ENCODE results near the gene PIP5K1C. TPM values are rescaled to one million over a fixed set of nuclear protein-coding genes. Genes with fewer than 3 reads are reported as not detected.

PIP5K1C gene
- total RNA-seq, 3 donors from 2014 or later: 14.6 to 15.7 (median 15.7) TPM

DNA sequence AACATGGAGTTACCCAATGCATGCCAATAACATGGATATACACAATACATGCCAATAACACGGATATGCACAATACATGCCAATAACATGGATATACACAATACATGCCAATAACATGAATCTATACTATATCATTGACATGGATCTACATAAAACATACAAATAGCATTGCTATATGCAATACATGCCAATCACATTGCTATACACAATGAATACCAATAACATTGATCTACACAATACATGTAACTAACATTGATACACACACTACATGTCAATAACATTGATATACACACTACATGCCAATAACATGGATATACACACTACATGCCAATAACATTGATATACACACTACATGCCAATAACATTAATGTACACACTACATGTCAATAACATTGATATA is 932 bp upstream of the PIP5K1C start:
- no peaks in the 10 kb centered on the region for H3K36me3 ChIP-seq
- TF ChIP-seq POLR2A (IDR thresholded peaks at IDR 0.05): no peak
- TF ChIP-seq, protein P1, sequence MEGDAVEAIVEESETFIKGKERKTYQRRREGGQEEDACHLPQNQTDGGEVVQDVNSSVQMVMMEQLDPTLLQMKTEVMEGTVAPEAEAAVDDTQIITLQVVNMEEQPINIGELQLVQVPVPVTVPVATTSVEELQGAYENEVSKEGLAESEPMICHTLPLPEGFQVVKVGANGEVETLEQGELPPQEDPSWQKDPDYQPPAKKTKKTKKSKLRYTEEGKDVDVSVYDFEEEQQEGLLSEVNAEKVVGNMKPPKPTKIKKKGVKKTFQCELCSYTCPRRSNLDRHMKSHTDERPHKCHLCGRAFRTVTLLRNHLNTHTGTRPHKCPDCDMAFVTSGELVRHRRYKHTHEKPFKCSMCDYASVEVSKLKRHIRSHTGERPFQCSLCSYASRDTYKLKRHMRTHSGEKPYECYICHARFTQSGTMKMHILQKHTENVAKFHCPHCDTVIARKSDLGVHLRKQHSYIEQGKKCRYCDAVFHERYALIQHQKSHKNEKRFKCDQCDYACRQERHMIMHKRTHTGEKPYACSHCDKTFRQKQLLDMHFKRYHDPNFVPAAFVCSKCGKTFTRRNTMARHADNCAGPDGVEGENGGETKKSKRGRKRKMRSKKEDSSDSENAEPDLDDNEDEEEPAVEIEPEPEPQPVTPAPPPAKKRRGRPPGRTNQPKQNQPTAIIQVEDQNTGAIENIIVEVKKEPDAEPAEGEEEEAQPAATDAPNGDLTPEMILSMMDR (IDR thresholded peaks at IDR 0.05): no peak
- no peak for TF ChIP-seq POLR2AphosphoS5 (IDR thresholded peaks at IDR 0.05)
- no peak for DNase-seq (ENCODE audit: low spot score in 2 of 2)
- peaks cover 3 to 5% of the 10 kb centered on the region in 2 donors for H3K4me1 ChIP-seq
- H3K27me3 ChIP-seq: no peaks in the 10 kb centered on the region
- no peak overlapping the region for H3K27ac ChIP-seq
- no peak overlapping the region for H3K4me3 ChIP-seq
- no peaks in the 10 kb centered on the region for H3K9me3 ChIP-seq
- intact Hi-C loops (cut with DNase I; ENCODE audit: low total_unique reads): no loop called here

DNA sequence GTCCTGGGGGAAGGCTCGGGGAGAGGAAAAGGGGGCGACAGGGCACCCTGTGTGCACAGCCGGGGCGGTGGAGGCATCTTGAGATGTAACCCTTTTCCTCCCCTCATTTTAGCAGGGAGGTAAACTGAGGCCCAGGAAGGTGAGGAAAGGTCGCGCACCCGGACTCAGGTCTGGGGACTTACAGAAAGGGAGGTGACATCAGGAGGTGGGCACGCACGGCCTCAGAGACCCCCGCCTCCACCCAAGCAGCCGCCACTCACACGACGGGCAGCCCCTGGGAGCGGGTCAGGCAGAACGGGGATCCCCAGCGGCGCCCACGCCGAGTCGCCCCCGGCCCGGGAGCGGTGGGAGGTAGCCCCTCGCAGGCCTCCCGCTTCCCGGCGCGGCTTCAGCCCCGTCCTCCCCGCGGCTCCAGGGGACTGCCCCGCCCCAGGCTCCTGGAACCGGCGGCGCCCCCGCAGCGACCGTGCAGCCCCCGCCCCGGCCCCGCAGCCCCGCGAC is 477 bp downstream of the PIP5K1C start:
- Histone ChIP-seq H3K4me3 (peak overlapping the region; percentile 91 to 99 (median 92)), H3K27ac (peak overlapping the region; percentile 71 to 90), H3K9me3 (no peaks in the 10 kb centered on the region), H3K36me3 (no peaks in the 10 kb centered on the region), H3K4me1 (peaks cover 3 to 5% of the 10 kb centered on the region in 2 donors), H3K27me3 (no peaks in the 10 kb centered on the region)
- TF ChIP-seq POLR2A (IDR thresholded peaks at IDR 0.05) (no peak), POLR2AphosphoS5 (IDR thresholded peaks at IDR 0.05) (no peak)
- TF ChIP-seq, protein P1 (IDR thresholded peaks at IDR 0.05): no peak
- DNase-seq (ENCODE audit: low spot score in 2 of 2): no peak
- intact Hi-C loops (cut with DNase I; ENCODE audit: low total_unique reads): loop anchor here (1.0 kb wide), 1 partner anchor 33 kb away; no protein-coding TSS in a partner anchor

DNA sequence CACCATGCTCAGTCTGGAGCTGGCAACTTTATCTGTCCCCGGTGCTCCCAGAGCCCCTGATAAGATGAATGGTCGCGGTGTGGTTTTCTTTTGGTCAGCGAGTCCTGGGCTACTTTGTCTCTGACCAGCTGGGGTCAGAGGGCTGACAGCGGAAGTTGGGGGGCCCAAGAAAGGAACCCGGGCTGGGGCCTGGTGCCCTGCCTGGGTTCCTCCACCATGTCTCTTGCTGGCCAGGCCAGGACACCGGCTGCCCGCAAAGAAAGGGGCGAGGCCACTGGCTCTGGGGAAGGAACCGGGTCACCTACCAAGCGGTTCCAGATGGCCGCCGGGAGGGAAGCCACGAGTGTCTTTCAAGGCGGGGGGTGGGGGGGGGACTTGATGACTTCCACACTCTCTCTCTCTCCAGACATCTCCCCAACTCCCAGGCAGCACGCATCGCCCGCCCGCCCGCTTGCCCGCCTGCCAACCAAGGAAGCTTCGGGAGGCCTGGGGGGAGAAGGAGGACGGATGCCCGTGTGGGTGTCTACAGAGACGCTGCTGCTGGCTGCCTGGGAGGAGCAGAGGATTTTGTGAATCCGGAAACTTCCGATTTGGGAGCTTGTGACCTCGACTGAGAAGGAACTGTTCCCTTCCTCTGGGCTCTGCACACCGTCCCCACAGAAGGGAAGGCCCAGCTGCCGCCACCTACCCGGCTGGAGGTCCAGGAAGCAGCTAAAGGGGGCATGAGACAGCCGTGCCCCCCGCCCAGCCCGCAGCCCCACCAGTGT is 1.1 kb downstream of the PIP5K1C start:
- Histone ChIP-seq H3K9me3 (no peaks in the 10 kb centered on the region), H3K4me3 (peak overlapping the region; percentile 91 to 99 (median 92)), H3K4me1 (peaks cover 3 to 5% of the 10 kb centered on the region in 2 donors), H3K27ac (peak overlapping the region; percentile 71 to 90), H3K36me3 (no peaks in the 10 kb centered on the region), H3K27me3 (no peaks in the 10 kb centered on the region)
- TF ChIP-seq POLR2AphosphoS5 (IDR thresholded peaks at IDR 0.05): peak in 1 of 3 donors; percentile 16
- TF ChIP-seq, protein P1 (IDR thresholded peaks at IDR 0.05): no peak
- intact Hi-C loops (cut with DNase I; ENCODE audit: low total_unique reads): loop anchor here (1.0 kb wide), 1 partner anchor 33 kb away; no protein-coding TSS in a partner anchor
- DNase-seq (ENCODE audit: low spot score in 2 of 2): no peak

DNA sequence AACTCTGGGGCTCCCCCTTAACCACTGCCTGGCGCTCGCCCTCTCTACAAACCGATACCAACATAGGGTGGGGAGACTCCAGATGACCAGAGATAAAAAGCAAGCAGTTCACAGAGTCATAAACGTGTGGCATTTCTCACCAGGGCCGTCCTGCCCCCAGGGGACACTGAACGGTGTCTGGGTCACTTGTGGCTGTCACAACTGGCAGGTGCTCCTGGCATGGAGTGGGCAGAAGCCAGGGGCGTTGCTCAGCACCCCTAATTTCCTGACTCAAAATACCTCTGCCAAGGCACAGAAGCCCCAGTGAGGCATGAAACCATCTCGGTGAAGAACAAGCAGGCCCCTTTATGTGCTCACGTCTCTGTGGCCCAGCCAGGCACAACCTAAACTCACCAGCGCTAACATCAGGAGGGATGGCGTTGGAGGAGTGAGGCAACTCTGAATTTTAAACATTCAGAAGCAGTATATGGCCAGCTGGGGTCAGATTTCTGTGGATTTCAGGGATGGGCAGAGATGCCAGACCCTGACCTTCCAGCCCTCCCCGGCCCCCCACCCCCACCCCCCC is 1.8 kb downstream of the PIP5K1C start:
- peaks cover 3 to 5% of the 10 kb centered on the region in 2 donors for H3K4me1 ChIP-seq
- DNase-seq (ENCODE audit: low spot score in 2 of 2): no peak
- H3K36me3 ChIP-seq: no peaks in the 10 kb centered on the region
- H3K9me3 ChIP-seq: no peaks in the 10 kb centered on the region
- intact Hi-C loops (cut with DNase I; ENCODE audit: low total_unique reads): no loop called here
- H3K4me3 ChIP-seq: peak overlapping the region; percentile 91 to 99 (median 92)
- H3K27me3 ChIP-seq: no peaks in the 10 kb centered on the region
- TF ChIP-seq, protein P1 (IDR thresholded peaks at IDR 0.05): no peak
- TF ChIP-seq POLR2A (IDR thresholded peaks at IDR 0.05): no peak
- TF ChIP-seq POLR2AphosphoS5 (IDR thresholded peaks at IDR 0.05): no peak
- H3K27ac ChIP-seq: peak overlapping the region; percentile 71 to 90

Measured in breast epithelium (tissue), 4 donors.